Smooth muscle cell (in vitro differentiated cells): Measurements from ENCODE around the gene CABP1. TPM values are rescaled to one million over a fixed set of nuclear protein-coding genes. Genes with fewer than 3 reads are reported as not detected.

Source experiments
- DNase-seq: peaks from one replicate; lab custom pipeline; 2025; ENCODE audit not compliant: unreplicated experiment; lab: John Stamatoyannopoulos, UW
- H2AFZ ChIP-seq: fragments of 200-600 bp; sonication (generic); 2 replicates; pipeline ENCODE4 v1.6.0; 2016; ENCODE audit warnings: antibody characterized with exemption, low read depth, mild to moderate bottlenecking
- H3F3A ChIP-seq: fragments of 200-600 bp; sonication (generic); 2 replicates; pipeline ENCODE4 v1.6.0; 2017; ENCODE audit warnings: antibody characterized with exemption, low read depth
- H3K27ac ChIP-seq: fragments of 200-600 bp; sonication (generic); 2 replicates; pipeline ENCODE4 v1.5.1; 2016; ENCODE audit warnings: low read depth, mild to moderate bottlenecking
- H3K27me3 ChIP-seq: fragments of 200-600 bp; sonication (generic); 2 replicates; pipeline ENCODE4 v1.6.1; 2016; ENCODE audit warnings: low read depth, mild to moderate bottlenecking
- H3K36me3 ChIP-seq: fragments of 200-600 bp; sonication (generic); 2 replicates; pipeline ENCODE4 v1.5.1; 2016; ENCODE audit warnings: low read depth
- H3K4me1 ChIP-seq: fragments of 200-600 bp; sonication (generic); 2 replicates; pipeline ENCODE4 v1.5.1; 2016; ENCODE audit warnings: low read depth
- H3K4me2 ChIP-seq: fragments of 200-600 bp; sonication (generic); 2 replicates; pipeline ENCODE4 v1.6.0; 2016; ENCODE audit warnings: mild to moderate bottlenecking
- H3K4me3 ChIP-seq: fragments of 200-600 bp; sonication (generic); 2 replicates; pipeline ENCODE4 v1.5.1; 2016; ENCODE audit warnings: mild to moderate bottlenecking
- H3K79me2 ChIP-seq: fragments of 200-600 bp; sonication (generic); 2 replicates; pipeline ENCODE4 v1.6.0; 2016; ENCODE audit warnings: low read depth, mild to moderate bottlenecking
- H3K9ac ChIP-seq: fragments of 200-600 bp; sonication (generic); 2 replicates; pipeline ENCODE4 v1.6.0; 2016; ENCODE audit warnings: low read depth
- H3K9me3 ChIP-seq: fragments of 200-600 bp; sonication (generic); replicated peaks from 2 replicates; pipeline ENCODE4 v1.5.1; 2016; ENCODE audit warnings: low read depth
- H4K20me1 ChIP-seq: fragments of 200-600 bp; sonication (generic); 2 replicates; pipeline ENCODE4 v1.6.0; 2016; ENCODE audit warnings: low read depth
- CTCF ChIP-seq: fragments of 200-600 bp; sonication (generic); IDR thresholded peaks from 2 replicates; pipeline ENCODE4 v1.5.1; 2017; ENCODE audit warnings: borderline replicate concordance, mild to moderate bottlenecking, antibody characterized with exemption; ENCODE audit not compliant: insufficient read depth, poor library complexity, severe bottlenecking
- WGBS: methylation state at CpG from one replicate; pipeline ENCODE4 v1.1.7; 2016; ENCODE audit warnings: low lambda C conversion rate; 5-methylcytosine and 5-hydroxymethylcytosine counted together
- polyA plus RNA-seq: library from polyadenylated mRNA; unstranded; fragments of >200 nt; fragmentation: Nextera tagmentation; extraction: Ambion mirVana; gene quantifications from 2 replicates; pipeline ENCODE4 v1.2.1, GENCODE V29; 2016
- total RNA-seq: library from RNA; depleted of rRNA; stranded (reverse); fragments of >200 nt; gene quantifications from 2 replicates; pipeline ENCODE4 v1.2.3, GENCODE V29; 2014

CABP1 gene
- total and polyA plus RNA-seq, 2 experiments from 2014 or later = 0.50 TPM; not detected in 1

- Histone ChIP-seq H3K4me1 (no peaks in the 10 kb centered on the region), H3F3A (no peaks in the 10 kb centered on the region), H3K36me3 (no peaks in the 10 kb centered on the region), H3K79me2 (no peaks in the 10 kb centered on the region), H3K4me3 (no peak overlapping the region), H3K9me3 (no peaks in the 10 kb centered on the region), H3K9ac (no peak overlapping the region), H4K20me1 (no peaks in the 10 kb centered on the region), H2AFZ (no peak overlapping the region), H3K4me2 (no peak overlapping the region), H3K27ac (no peak overlapping the region), H3K27me3 (no peaks in the 10 kb centered on the region)
- no peak for DNase-seq
- TF ChIP-seq CTCF = no peak
- 81% methylated on average over 7 of the region's 7 CpGs for whole genome bisulfite sequencing
Measured at GRCh38 chr12:120677765-120678473, 37.5 kb downstream of the CABP1 start.

GRCh38 chr12:120678572-120678971 is 38.1 kb downstream of the CABP1 start:
- no peak for TF ChIP-seq CTCF
- no peaks in the 10 kb centered on the region for H3K36me3 ChIP-seq
- H3K4me2 ChIP-seq = no peak overlapping the region
- H3K9me3 ChIP-seq = no peaks in the 10 kb centered on the region
- no peaks in the 10 kb centered on the region for H3K27me3 ChIP-seq
- no peak overlapping the region for H2AFZ ChIP-seq
- no peak overlapping the region for H3K27ac ChIP-seq
- H3K4me3 ChIP-seq = no peak overlapping the region
- no peaks in the 10 kb centered on the region for H4K20me1 ChIP-seq
- H3F3A ChIP-seq = no peaks in the 10 kb centered on the region
- H3K79me2 ChIP-seq = no peaks in the 10 kb centered on the region
- H3K9ac ChIP-seq = no peak overlapping the region
- no peak for DNase-seq
- WGBS = 83% methylated on average over 8 of the region's 8 CpGs
- no peaks in the 10 kb centered on the region for H3K4me1 ChIP-seq

GRCh38 chr12:120680165-120680738 is 39.8 kb downstream of the CABP1 start:
- no peaks in the 10 kb centered on the region for H3K4me1 ChIP-seq
- no peaks in the 10 kb centered on the region for H3K9me3 ChIP-seq
- H3K79me2 ChIP-seq = no peaks in the 10 kb centered on the region
- no peak overlapping the region for H2AFZ ChIP-seq
- no peak overlapping the region for H3K9ac ChIP-seq
- H3K4me3 ChIP-seq = no peak overlapping the region
- no peaks in the 10 kb centered on the region for H3F3A ChIP-seq
- DNase-seq = no peak
- H3K27me3 ChIP-seq = no peaks in the 10 kb centered on the region
- WGBS = 69% methylated on average over 5 of the region's 5 CpGs
- no peak overlapping the region for H3K27ac ChIP-seq
- TF ChIP-seq CTCF = no peak
- H3K36me3 ChIP-seq = no peaks in the 10 kb centered on the region
- H3K4me2 ChIP-seq = no peak overlapping the region
- no peaks in the 10 kb centered on the region for H4K20me1 ChIP-seq
